Eye (tissue), 1 donor: ENCODE data around the gene PRMT5.
"Not testable (repeated sequence)": the region's sequence is repeated elsewhere in the genome, so short reads cannot be mapped to it uniquely, and the experiment has no call there.

ENCODE experiments used
- DNase-seq: peaks from one replicate; pipeline ENCODE4 v3.0.0-alpha.2; 2015

Gene PRMT5

GRCh38 chr14:22929961-22930364 is 787 bp upstream of the PRMT5 start:
- no peak for DNase-seq

- no peak for DNase-seq
Measured at GRCh38 chr14:22928237-22929103, 706 bp downstream of the PRMT5 start.

- DNase-seq, result no peak
Measured at GRCh38 chr14:22926316-22926715, 2.9 kb downstream of the PRMT5 start.

- DNase-seq, result no peak
Measured at GRCh38 chr14:22925513-22925912, 3.7 kb downstream of the PRMT5 start.

- no peak for DNase-seq
Measured at GRCh38 chr14:22923746-22924145, 5.4 kb downstream of the PRMT5 start.

- DNase-seq, result no peak
Measured at GRCh38 chr14:22922294-22922693, 6.9 kb downstream of the PRMT5 start.

- DNase-seq, result no peak
Measured at GRCh38 chr14:22920697-22921096, 8.5 kb downstream of the PRMT5 start.

GRCh38 chr14:22919601-22919921 is 9.6 kb downstream of the PRMT5 start:
- no peak for DNase-seq

GRCh38 chr14:22918804-22919600 is 10.2 kb downstream of the PRMT5 start, which contains the start of gene RBM23:
Gene RBM23 (minus strand): TSS chr14:22919149.
- peak; percentile 100 for DNase-seq

- no peak for DNase-seq
Measured at GRCh38 chr14:22915886-22916521, 13.2 kb downstream of the PRMT5 start.

- not testable (repeated sequence) for DNase-seq
Measured at GRCh38 chr14:22914836-22915235, 14.3 kb downstream of the PRMT5 start.

GRCh38 chr14:22910916-22911315 is 18.3 kb downstream of the PRMT5 start:
- no peak for DNase-seq

- no peak for DNase-seq
Measured at GRCh38 chr14:22908601-22909000, 20.6 kb downstream of the PRMT5 start.

- DNase-seq, result no peak
Measured at GRCh38 chr14:22907429-22907828, 21.7 kb downstream of the PRMT5 start.

- no peak for DNase-seq
Measured at GRCh38 chr14:22906073-22906472, 23.1 kb downstream of the PRMT5 start.

- no peak for DNase-seq
Measured at GRCh38 chr14:22905627-22906026, 23.5 kb downstream of the PRMT5 start.

- DNase-seq, result no peak
Measured at GRCh38 chr14:22903742-22904087, 25.5 kb downstream of the PRMT5 start.

- no peak for DNase-seq
Measured at GRCh38 chr14:22901799-22902198, 27.4 kb downstream of the PRMT5 start.

- peak; percentile 88 for DNase-seq
Measured at GRCh38 chr14:22900081-22900799, 28.9 kb downstream of the PRMT5 start.

- no peak for DNase-seq
Measured at GRCh38 chr14:22898302-22899090, 30.7 kb downstream of the PRMT5 start.

- DNase-seq, result no peak
Measured at GRCh38 chr14:22897357-22897756, 31.8 kb downstream of the PRMT5 start.

GRCh38 chr14:22896760-22897159 is 32.4 kb downstream of the PRMT5 start:
- no peak for DNase-seq
